Measurements from ENCODE around the gene MAFB.

DNA sequence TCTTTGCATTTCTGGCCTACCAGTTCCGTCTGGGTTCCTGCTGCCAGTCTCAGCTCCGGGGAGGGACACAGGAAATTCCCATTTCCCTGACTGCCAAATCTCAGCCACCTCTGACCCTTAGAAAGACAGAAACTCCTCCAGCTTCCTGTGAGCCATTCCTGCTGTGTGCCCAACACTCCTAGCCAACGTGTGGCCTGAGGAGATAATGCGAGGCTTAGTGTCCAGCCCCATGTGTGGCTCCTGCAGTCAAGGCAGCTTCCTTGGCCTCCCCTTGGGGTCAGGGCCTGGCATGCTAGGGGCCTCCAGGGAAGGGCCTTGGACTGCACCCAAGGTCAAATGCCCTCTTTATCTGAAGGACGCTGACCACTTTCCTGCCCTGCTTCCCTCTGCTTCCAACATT is 45.1 kb downstream of the MAFB start:
- TF ChIP-seq, protein P1, sequence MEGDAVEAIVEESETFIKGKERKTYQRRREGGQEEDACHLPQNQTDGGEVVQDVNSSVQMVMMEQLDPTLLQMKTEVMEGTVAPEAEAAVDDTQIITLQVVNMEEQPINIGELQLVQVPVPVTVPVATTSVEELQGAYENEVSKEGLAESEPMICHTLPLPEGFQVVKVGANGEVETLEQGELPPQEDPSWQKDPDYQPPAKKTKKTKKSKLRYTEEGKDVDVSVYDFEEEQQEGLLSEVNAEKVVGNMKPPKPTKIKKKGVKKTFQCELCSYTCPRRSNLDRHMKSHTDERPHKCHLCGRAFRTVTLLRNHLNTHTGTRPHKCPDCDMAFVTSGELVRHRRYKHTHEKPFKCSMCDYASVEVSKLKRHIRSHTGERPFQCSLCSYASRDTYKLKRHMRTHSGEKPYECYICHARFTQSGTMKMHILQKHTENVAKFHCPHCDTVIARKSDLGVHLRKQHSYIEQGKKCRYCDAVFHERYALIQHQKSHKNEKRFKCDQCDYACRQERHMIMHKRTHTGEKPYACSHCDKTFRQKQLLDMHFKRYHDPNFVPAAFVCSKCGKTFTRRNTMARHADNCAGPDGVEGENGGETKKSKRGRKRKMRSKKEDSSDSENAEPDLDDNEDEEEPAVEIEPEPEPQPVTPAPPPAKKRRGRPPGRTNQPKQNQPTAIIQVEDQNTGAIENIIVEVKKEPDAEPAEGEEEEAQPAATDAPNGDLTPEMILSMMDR (conservative IDR thresholded peaks at IDR 0.05 in 1 of 2, IDR thresholded peaks at IDR 0.05 in 1 of 2; ENCODE audit: extremely low read depth in 1 of 2, insufficient read depth in 1 of 2, low read depth in 1 of 2, low read length in 2 of 2) = no peak
- no peak for TF ChIP-seq EZH2 (IDR thresholded peaks at IDR 0.05; ENCODE audit: borderline replicate concordance, low read length)
